Lung (tissue), 12 donors: ENCODE results near the gene NTN3. TPM values are rescaled to one million over a fixed set of nuclear protein-coding genes. Genes with fewer than 3 reads are reported as not detected.

ENCODE experiments used
- ATAC-seq: fragments of 200-7000 bp; cut with Tn5 transposase; one replicate; pipeline ENCODE4 v1.9.1; 2020; ENCODE audit warnings: moderate number of reproducible peaks; ENCODE audit not compliant: insufficient read depth, low FRiP score
- DNase-seq, 3 donors: peaks; one replicate each; pipeline ENCODE4 v3.0.0-alpha.2; 2013 to 2017
- H3K27ac ChIP-seq, 2 donors: one replicate each; pipeline ENCODE4 v1.5.1; 2013; ENCODE audit warnings: mild to moderate bottlenecking in 2 of 2, moderate library complexity in 2 of 2, control low read depth in 1 of 2, inconsistent platforms in 1 of 2, low read depth in 1 of 2, low read length in 1 of 2
- H3K27me3 ChIP-seq, 3 donors: one replicate each; pipeline ENCODE4 v1.5.1; 2013; ENCODE audit warnings: low read length in 2 of 3; ENCODE audit not compliant: control insufficient read depth in 3 of 3, insufficient read depth in 3 of 3
- H3K36me3 ChIP-seq, 4 donors: one replicate each; pipeline ENCODE4 v1.5.1; 2013; ENCODE audit warnings: low read length in 4 of 4, mild to moderate bottlenecking in 1 of 4, moderate library complexity in 1 of 4; ENCODE audit not compliant: control insufficient read depth in 4 of 4, insufficient read depth in 4 of 4
- H3K4me1 ChIP-seq, 5 donors: one replicate each; pipeline ENCODE4 v1.5.1; 2013; ENCODE audit warnings: low read length in 5 of 5, mild to moderate bottlenecking in 2 of 5, moderate library complexity in 1 of 5; ENCODE audit not compliant: control insufficient read depth in 5 of 5, insufficient read depth in 5 of 5
- H3K4me3 ChIP-seq: one replicate; pipeline ENCODE4 v1.5.1; 2013; ENCODE audit warnings: mild to moderate bottlenecking, control low read depth, moderate library complexity
- H3K9ac ChIP-seq, 2 donors: one replicate each; pipeline ENCODE4 v1.5.1; 2013; ENCODE audit warnings: low read length in 2 of 2, control low read depth in 1 of 2; ENCODE audit not compliant: insufficient read depth in 1 of 2
- H3K9me3 ChIP-seq, 4 donors: one replicate each; pipeline ENCODE4 v1.5.1; 2013; ENCODE audit warnings: low read length in 3 of 4, mild to moderate bottlenecking in 1 of 4, moderate library complexity in 1 of 4; ENCODE audit not compliant: control insufficient read depth in 4 of 4, insufficient read depth in 3 of 4
- CTCF ChIP-seq: IDR thresholded peaks from 2 replicates; pipeline ENCODE4 v1.5.1; 2012; ENCODE audit warnings: mild to moderate bottlenecking; ENCODE audit errors: control extremely low read depth, extremely low read depth
- WGBS, 2 donors: extraction: QIAGEN DNeasy Blood & Tissue Kit; methylation state at CpG; one replicate each; pipeline ENCODE4 v1.1.7; 2013; 5-methylcytosine and 5-hydroxymethylcytosine counted together
- polyA plus RNA-seq, 2 donors: library from polyadenylated mRNA; stranded (reverse); fragments of 200-250 nt; gene quantifications; one replicate each; pipeline ENCODE4 v1.2.1, GENCODE V29; 2013
- total RNA-seq, 2 donors: library from RNA; depleted of rRNA in 1 of 2; stranded (reverse); fragments of >200 nt in 1 of 2; gene quantifications; one replicate each; pipeline ENCODE4 v1.2.1, GENCODE V29; 2014 to 2021
- donor health status: control.
- donor health status: control.
- donor health status: Bipolar disorder and iron deficiency.
- donor health status: healthy.
- donor health status: DM: yes; HTN: yes; CAD: no.

NTN3 gene
- total and polyA plus RNA-seq, 4 donors, result 0.06 to 2.4 TPM; not detected in 2

- Histone ChIP-seq H3K27ac (no peak overlapping the region), H3K4me3 (no peak overlapping the region), H3K36me3 (peaks cover 0 to 2% (median 0%) of the 10 kb centered on the region in 4 donors), H3K4me1 (peaks cover 3 to 66% (median 20%) of the 10 kb centered on the region in 5 donors), H3K27me3 (peaks cover 0 to 8% (median 0%) of the 10 kb centered on the region in 3 donors), H3K9ac (no peak overlapping the region), H3K9me3 (no peaks in the 10 kb centered on the region)
- TF ChIP-seq CTCF, result no peak
- ATAC-seq (no peak), DNase-seq (no peak)
- WGBS, 2 donors, result 53 to 55% methylated on average over 16 of the region's 16 CpGs
Observed at GRCh38 chr16:2469399-2470233, 1.5 kb upstream of the NTN3 start.

GRCh38 chr16:2470234-2470601, 879 bp upstream of the NTN3 start:
- ATAC-seq (no peak), DNase-seq (no peak)
- no peak overlapping the region for H3K9ac ChIP-seq
- no peaks in the 10 kb centered on the region for H3K9me3 ChIP-seq
- no peak overlapping the region for H3K27ac ChIP-seq
- H3K4me3 ChIP-seq, result no peak overlapping the region
- peaks cover 3 to 66% (median 20%) of the 10 kb centered on the region in 5 donors for H3K4me1 ChIP-seq
- H3K36me3 ChIP-seq, result peaks cover 0 to 2% (median 0%) of the 10 kb centered on the region in 4 donors
- no peak for TF ChIP-seq CTCF
- 83 to 90% methylated on average over 7 of the region's 7 CpGs for whole genome bisulfite sequencing, 2 donors
- peaks cover 0 to 8% (median 0%) of the 10 kb centered on the region in 3 donors for H3K27me3 ChIP-seq

GRCh38 chr16:2470603-2471015, 488 bp upstream of the NTN3 start:
- H3K9ac ChIP-seq, result no peak overlapping the region
- TF ChIP-seq CTCF, result no peak
- no peak overlapping the region for H3K4me3 ChIP-seq
- ATAC-seq (no peak), DNase-seq (peak in 1 of 3 donors; percentile 40)
- no peak overlapping the region for H3K27ac ChIP-seq
- H3K9me3 ChIP-seq, result no peaks in the 10 kb centered on the region
- peaks cover 0 to 8% (median 0%) of the 10 kb centered on the region in 3 donors for H3K27me3 ChIP-seq
- H3K36me3 ChIP-seq, result peaks cover 0 to 2% (median 0%) of the 10 kb centered on the region in 4 donors
- 33 to 35% methylated on average over 9 of the region's 9 CpGs for WGBS, 2 donors
- peaks cover 5 to 67% (median 21%) of the 10 kb centered on the region in 5 donors for H3K4me1 ChIP-seq
